ENCODE data around the gene MAP3K15.

GRCh38 chrX:19560611-19561010, 45.3 kb upstream of the MAP3K15 start:
- no peak for TF ChIP-seq POLR2AphosphoS5 (IDR thresholded peaks at IDR 0.05)
- TF ChIP-seq CTCF (IDR thresholded peaks at IDR 0.05) = no peak
- no peak for TF ChIP-seq POLR2A (IDR thresholded peaks at IDR 0.05)
- TF ChIP-seq EP300 (IDR thresholded peaks at IDR 0.05; ENCODE audit: low read depth) = no peak
